ENCODE data around the gene ACHE. TPM values are rescaled to one million over a fixed set of nuclear protein-coding genes. Genes with fewer than 3 reads are reported as not detected.

ACHE gene
- total and polyA plus RNA-seq, 2 of the 13 experiments (the other 11 are each of a cell fraction or from before 2014, with no cell fraction given), result 0.18 to 0.40 TPM

DNA sequence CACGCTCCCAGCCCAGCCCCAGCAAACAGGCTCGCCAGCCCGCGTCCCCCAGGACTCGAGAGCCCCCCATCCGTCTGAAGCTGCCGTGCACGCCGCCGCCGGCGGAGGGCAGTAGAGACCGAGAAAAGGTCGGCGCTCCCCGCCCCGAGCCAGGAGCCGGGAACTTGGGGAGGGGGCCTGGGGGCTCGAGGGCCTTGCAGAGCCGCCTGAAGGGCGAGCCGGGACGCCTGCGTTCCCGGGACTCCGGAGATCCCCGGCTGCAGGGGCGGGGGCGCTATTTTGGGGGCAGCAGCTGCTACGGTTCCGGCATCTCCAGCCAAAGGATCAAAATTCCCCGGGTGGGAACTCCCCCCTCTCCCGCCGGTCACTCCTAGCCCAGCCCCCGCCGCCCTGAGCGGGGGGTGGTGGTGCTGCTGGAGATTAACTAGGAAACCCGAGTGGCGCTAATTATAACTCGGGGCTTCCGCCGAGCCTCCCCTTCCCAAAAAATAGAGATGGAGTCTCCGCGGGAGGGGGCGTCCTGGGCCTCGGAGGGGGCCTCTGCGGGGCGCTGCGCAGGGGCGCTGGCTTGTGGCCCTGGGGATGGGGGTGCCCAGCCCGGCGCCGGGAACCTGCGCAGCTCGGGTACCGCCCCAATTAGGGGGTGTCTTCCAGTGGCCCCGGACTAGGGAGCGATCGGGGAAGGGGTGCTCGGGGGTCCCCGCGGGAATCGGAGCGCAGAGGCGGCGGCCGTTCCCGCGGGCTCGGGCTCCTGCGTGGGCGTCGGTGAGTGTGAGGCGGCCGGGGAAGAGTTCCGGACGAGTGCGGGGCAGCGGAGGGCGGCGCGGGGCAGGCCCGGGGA, 608 bp downstream of the ACHE start (continued):
- TF ChIP-seq ZBTB34 (CRISPR knock-in tag; IDR thresholded peaks at IDR 0.05) (no peak), ZNF3 (CRISPR knock-in tag; IDR thresholded peaks at IDR 0.05) (no peak), ATRX (CRISPR knock-in tag; IDR thresholded peaks at IDR 0.05; ENCODE audit: borderline replicate concordance) (no peak), ZNF841 (CRISPR knock-in tag; IDR thresholded peaks at IDR 0.05; ENCODE audit: borderline replicate concordance) (no peak), KDM1A (CRISPR knock-in tag; IDR thresholded peaks at IDR 0.05) (no peak), ZNF263 (CRISPR knock-in tag; IDR thresholded peaks at IDR 0.05) (no peak), KDM2A (CRISPR knock-in tag; IDR thresholded peaks at IDR 0.05; ENCODE audit: borderline replicate concordance, low read depth) (peak; percentile 43; the same call in 1 of the 2 replicates), REXO4 (CRISPR knock-in tag; IDR thresholded peaks at IDR 0.05; ENCODE audit: borderline replicate concordance) (no peak), ZNF570 (CRISPR knock-in tag; IDR thresholded peaks at IDR 0.05; ENCODE audit: borderline replicate concordance) (no peak), POGZ (CRISPR knock-in tag; IDR thresholded peaks at IDR 0.05) (no peak), ZEB1 (IDR thresholded peaks at IDR 0.05; ENCODE audit: insufficient replicate concordance, low read depth) (no peak), EHMT2 (IDR thresholded peaks at IDR 0.05; ENCODE audit: borderline replicate concordance, low read depth, low read length) (no peak), ZMYM2 (CRISPR knock-in tag; IDR thresholded peaks at IDR 0.05) (no peak), ZNF501 (CRISPR knock-in tag; IDR thresholded peaks at IDR 0.05) (no peak)
- TF ChIP-seq, protein P1, sequence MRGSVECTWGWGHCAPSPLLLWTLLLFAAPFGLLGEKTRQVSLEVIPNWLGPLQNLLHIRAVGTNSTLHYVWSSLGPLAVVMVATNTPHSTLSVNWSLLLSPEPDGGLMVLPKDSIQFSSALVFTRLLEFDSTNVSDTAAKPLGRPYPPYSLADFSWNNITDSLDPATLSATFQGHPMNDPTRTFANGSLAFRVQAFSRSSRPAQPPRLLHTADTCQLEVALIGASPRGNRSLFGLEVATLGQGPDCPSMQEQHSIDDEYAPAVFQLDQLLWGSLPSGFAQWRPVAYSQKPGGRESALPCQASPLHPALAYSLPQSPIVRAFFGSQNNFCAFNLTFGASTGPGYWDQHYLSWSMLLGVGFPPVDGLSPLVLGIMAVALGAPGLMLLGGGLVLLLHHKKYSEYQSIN (CRISPR knock-in tag; IDR thresholded peaks at IDR 0.05; ENCODE audit: borderline replicate concordance), result no peak
- TF ChIP-seq, protein P2, sequence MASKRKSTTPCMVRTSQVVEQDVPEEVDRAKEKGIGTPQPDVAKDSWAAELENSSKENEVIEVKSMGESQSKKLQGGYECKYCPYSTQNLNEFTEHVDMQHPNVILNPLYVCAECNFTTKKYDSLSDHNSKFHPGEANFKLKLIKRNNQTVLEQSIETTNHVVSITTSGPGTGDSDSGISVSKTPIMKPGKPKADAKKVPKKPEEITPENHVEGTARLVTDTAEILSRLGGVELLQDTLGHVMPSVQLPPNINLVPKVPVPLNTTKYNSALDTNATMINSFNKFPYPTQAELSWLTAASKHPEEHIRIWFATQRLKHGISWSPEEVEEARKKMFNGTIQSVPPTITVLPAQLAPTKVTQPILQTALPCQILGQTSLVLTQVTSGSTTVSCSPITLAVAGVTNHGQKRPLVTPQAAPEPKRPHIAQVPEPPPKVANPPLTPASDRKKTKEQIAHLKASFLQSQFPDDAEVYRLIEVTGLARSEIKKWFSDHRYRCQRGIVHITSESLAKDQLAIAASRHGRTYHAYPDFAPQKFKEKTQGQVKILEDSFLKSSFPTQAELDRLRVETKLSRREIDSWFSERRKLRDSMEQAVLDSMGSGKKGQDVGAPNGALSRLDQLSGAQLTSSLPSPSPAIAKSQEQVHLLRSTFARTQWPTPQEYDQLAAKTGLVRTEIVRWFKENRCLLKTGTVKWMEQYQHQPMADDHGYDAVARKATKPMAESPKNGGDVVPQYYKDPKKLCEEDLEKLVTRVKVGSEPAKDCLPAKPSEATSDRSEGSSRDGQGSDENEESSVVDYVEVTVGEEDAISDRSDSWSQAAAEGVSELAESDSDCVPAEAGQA (IDR thresholded peaks at IDR 0.05; ENCODE audit: low read depth), result no peak
- TF ChIP-seq, protein P2 (CRISPR knock-in tag; IDR thresholded peaks at IDR 0.05; ENCODE audit: borderline replicate concordance), result no peak
- TF ChIP-seq, protein P3, sequence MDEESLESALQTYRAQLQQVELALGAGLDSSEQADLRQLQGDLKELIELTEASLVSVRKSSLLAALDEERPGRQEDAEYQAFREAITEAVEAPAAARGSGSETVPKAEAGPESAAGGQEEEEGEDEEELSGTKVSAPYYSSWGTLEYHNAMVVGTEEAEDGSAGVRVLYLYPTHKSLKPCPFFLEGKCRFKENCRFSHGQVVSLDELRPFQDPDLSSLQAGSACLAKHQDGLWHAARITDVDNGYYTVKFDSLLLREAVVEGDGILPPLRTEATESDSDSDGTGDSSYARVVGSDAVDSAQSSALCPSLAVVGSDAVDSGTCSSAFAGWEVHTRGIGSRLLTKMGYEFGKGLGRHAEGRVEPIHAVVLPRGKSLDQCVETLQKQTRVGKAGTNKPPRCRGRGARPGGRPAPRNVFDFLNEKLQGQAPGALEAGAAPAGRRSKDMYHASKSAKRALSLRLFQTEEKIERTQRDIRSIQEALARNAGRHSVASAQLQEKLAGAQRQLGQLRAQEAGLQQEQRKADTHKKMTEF (CRISPR knock-in tag; IDR thresholded peaks at IDR 0.05), result peak; percentile 20; the same call in 1 of the 2 replicates

Data from HepG2 (cell line).